Calu3 (cell line): ENCODE measurements around the gene CDKL5. TPM values are rescaled to one million over a fixed set of nuclear protein-coding genes. Genes with fewer than 3 reads are reported as not detected.

Experiments used
- BruUV-seq: library from RNA; stranded (reverse); fragments of 400-500 nt; replicated peaks from 2 replicates; lab custom pipeline; 2021; lab: Mats Ljungman, UMichigan
- CTCF ChIA-PET: fragments of 300-600 bp; sonication (Branson Sonifier 250); formaldehyde crosslinking; loops from one replicate; lab custom pipeline; 2022; ENCODE audit warnings: antibody characterized with exemption; lab: Charles Lee
- DNase-seq: peaks from one replicate; pipeline ENCODE4 v3.0.0; 2022
- H3K27ac Mint-ChIP-seq: one replicate; pipeline ENCODE4 v1.8.0; 2022; ENCODE audit warnings: mixed read lengths; ENCODE audit not compliant: unreplicated experiment
- H3K27me3 Mint-ChIP-seq: one replicate; pipeline ENCODE4 v1.8.0; 2022; ENCODE audit warnings: mixed read lengths; ENCODE audit not compliant: unreplicated experiment
- H3K36me3 Mint-ChIP-seq: one replicate; pipeline ENCODE4 v1.8.0; 2022; ENCODE audit warnings: mild to moderate bottlenecking, moderate library complexity, mixed read lengths; ENCODE audit not compliant: insufficient read depth, unreplicated experiment
- H3K4me1 Mint-ChIP-seq: one replicate; pipeline ENCODE4 v1.8.0; 2022; ENCODE audit warnings: mild to moderate bottlenecking, low read depth, mixed read lengths; ENCODE audit not compliant: unreplicated experiment
- H3K4me3 Mint-ChIP-seq: one replicate; pipeline ENCODE4 v1.8.0; 2022; ENCODE audit warnings: mild to moderate bottlenecking, low read depth, moderate library complexity, mixed read lengths; ENCODE audit not compliant: unreplicated experiment
- H3K9me3 Mint-ChIP-seq: one replicate; pipeline ENCODE4 v1.8.0; 2022; ENCODE audit warnings: low read depth, mixed read lengths; ENCODE audit not compliant: unreplicated experiment
- CTCF ChIP-seq: fragments of 200-600 bp; IDR thresholded peaks from one replicate; pipeline ENCODE4 v1.8.0; 2022; ENCODE audit warnings: antibody characterized with exemption; ENCODE audit not compliant: unreplicated experiment
- intact Hi-C: fragments of 100-400 bp; cut with micrococcal nuclease; formaldehyde crosslinking; loops from one replicate; pipeline ENCODE4 v1.10.0; 2022; ENCODE audit not compliant: unreplicated experiment
- total RNA-seq: library from RNA; stranded (reverse); gene quantifications from 2 replicates; pipeline ENCODE4 v1.2.3, GENCODE V29; 2022

CDKL5 gene
- total RNA-seq, 1 experiment from 2014 or later = 17.7 TPM

- CTCF ChIA-PET = interaction anchor here (1.0 to 1.9 kb wide), 3 partner anchors 15 to 476 kb away, joined by 3 to 11 read pairs (median 4); no protein-coding TSS in a partner anchor
- intact Hi-C loops = loop anchor here (5.0 kb wide), 1 partner anchor 477 kb away; no protein-coding TSS in a partner anchor
- Mint-ChIP-seq H3K27ac (no peak overlapping the region), H3K4me3 (no peak overlapping the region), H3K36me3 (no peaks in the 10 kb centered on the region), H3K4me1 (no peaks in the 10 kb centered on the region), H3K9me3 (no peaks in the 10 kb centered on the region), H3K27me3 (no peaks in the 10 kb centered on the region)
- no TSS peak for BruUV-seq
- no peak for DNase-seq
- TF ChIP-seq CTCF = no peak
These were observed 15.4 kb upstream of the CDKL5 start for GRCh38 chrX:18410038-18410437.

- CTCF ChIA-PET = interaction anchor here (0.6 kb wide), 1 partner anchor 120 kb away, joined by 6 read pairs; no protein-coding TSS in a partner anchor
- H3K27me3 Mint-ChIP-seq = no peaks in the 10 kb centered on the region
- intact Hi-C loops = no loop called here
- TF ChIP-seq CTCF = no peak
- H3K27ac Mint-ChIP-seq = no peak overlapping the region
- H3K4me1 Mint-ChIP-seq = no peaks in the 10 kb centered on the region
- no peaks in the 10 kb centered on the region for H3K9me3 Mint-ChIP-seq
- H3K4me3 Mint-ChIP-seq = no peak overlapping the region
- H3K36me3 Mint-ChIP-seq = no peaks in the 10 kb centered on the region
- BruUV-seq = no TSS peak
- DNase-seq = no peak
These were observed 10.0 kb upstream of the CDKL5 start for GRCh38 chrX:18415386-18415785.

GRCh38 chrX:18422325-18422724 lies 3.1 kb upstream of the CDKL5 start:
- intact Hi-C loops = loop anchor here (5.0 kb wide), 1 partner anchor 200 kb away; no protein-coding TSS in a partner anchor
- H3K4me1 Mint-ChIP-seq = peaks cover 21% of the 10 kb centered on the region
- TF ChIP-seq CTCF = no peak
- CTCF ChIA-PET = no interaction called here
- no peak overlapping the region for H3K4me3 Mint-ChIP-seq
- no peak for DNase-seq
- peaks cover 17% of the 10 kb centered on the region for H3K36me3 Mint-ChIP-seq
- no TSS peak for BruUV-seq
- H3K27me3 Mint-ChIP-seq = no peaks in the 10 kb centered on the region
- peak overlapping the region; percentile 63 for H3K27ac Mint-ChIP-seq
- no peaks in the 10 kb centered on the region for H3K9me3 Mint-ChIP-seq

GRCh38 chrX:18422886-18423285 lies 2.5 kb upstream of the CDKL5 start:
- intact Hi-C loops = loop anchor here (5.0 kb wide), 1 partner anchor 199 kb away; no protein-coding TSS in a partner anchor
- H3K27me3 Mint-ChIP-seq = no peaks in the 10 kb centered on the region
- TF ChIP-seq CTCF = no peak
- H3K27ac Mint-ChIP-seq = peak overlapping the region; percentile 63
- H3K36me3 Mint-ChIP-seq = peaks cover 17% of the 10 kb centered on the region
- no TSS peak for BruUV-seq
- CTCF ChIA-PET = no interaction called here
- H3K9me3 Mint-ChIP-seq = no peaks in the 10 kb centered on the region
- no peak for DNase-seq
- H3K4me1 Mint-ChIP-seq = peaks cover 21% of the 10 kb centered on the region
- no peak overlapping the region for H3K4me3 Mint-ChIP-seq
